NCI-H510A (cell line): ENCODE measurements around the gene ZNF398.

Experiments used
- DNase-seq: peaks from one replicate; lab custom pipeline; 2025; lab: John Stamatoyannopoulos, UW

The ZNF398 gene

GRCh38 chr7:149150981-149151380 lies 3.7 kb downstream of the ZNF398 start:
- no peak for DNase-seq

GRCh38 chr7:149153346-149153745 lies 6.1 kb downstream of the ZNF398 start:
- no peak for DNase-seq

- no peak for DNase-seq
These were observed 6.8 kb downstream of the ZNF398 start for GRCh38 chr7:149154056-149154455.

GRCh38 chr7:149156898-149157297 lies 9.6 kb downstream of the ZNF398 start:
- no peak for DNase-seq

- no peak for DNase-seq
These were observed 14.1 kb downstream of the ZNF398 start for GRCh38 chr7:149161241-149161848.

GRCh38 chr7:149166142-149166541 lies 18.9 kb downstream of the ZNF398 start:
- no peak for DNase-seq

- DNase-seq = no peak
These were observed 19.5 kb downstream of the ZNF398 start for GRCh38 chr7:149166630-149167352.

- no peak for DNase-seq
These were observed 24.8 kb downstream of the ZNF398 start for GRCh38 chr7:149171892-149172533.

- no peak for DNase-seq
These were observed 25.3 kb downstream of the ZNF398 start for GRCh38 chr7:149172534-149172920.

- DNase-seq = no peak
These were observed 27.9 kb downstream of the ZNF398 start for GRCh38 chr7:149175150-149175549.

- no peak for DNase-seq
These were observed 32.0 kb downstream of the ZNF398 start for GRCh38 chr7:149179241-149179640.

- DNase-seq = no peak
These were observed 33.6 kb downstream of the ZNF398 start for GRCh38 chr7:149180722-149181449.

GRCh38 chr7:149181450-149181790 lies 34.2 kb downstream of the ZNF398 start:
- DNase-seq = no peak

GRCh38 chr7:149184274-149184673 lies 37.0 kb downstream of the ZNF398 start:
- no peak for DNase-seq

GRCh38 chr7:149188213-149188612 lies 41.0 kb downstream of the ZNF398 start:
- DNase-seq = no peak

- no peak for DNase-seq
These were observed 41.5 kb downstream of the ZNF398 start for GRCh38 chr7:149188637-149189259.

GRCh38 chr7:149191851-149192250 lies 44.6 kb downstream of the ZNF398 start:
- no peak for DNase-seq

- no peak for DNase-seq
These were observed 47.5 kb downstream of the ZNF398 start for GRCh38 chr7:149194799-149195179.

- DNase-seq = peak; percentile 55
These were observed 48.2 kb downstream of the ZNF398 start, which contains the start of gene ZNF282 for GRCh38 chr7:149195180-149196150. TSS of gene ZNF282 (plus strand) at chr7:149195546. CDS start at chr7:149195590, 44 bp downstream.

- DNase-seq = no peak
These were observed 49.0 kb downstream of the ZNF398 start for GRCh38 chr7:149196151-149196704.

GRCh38 chr7:149196705-149197171 lies 49.5 kb downstream of the ZNF398 start:
- no peak for DNase-seq
